H1 (cell line): ENCODE measurements around the gene RASEF. TPM values are rescaled to one million over a fixed set of nuclear protein-coding genes. Genes with fewer than 3 reads are reported as not detected.

Experiments
- CTCF ChIA-PET: fragments of 300-600 bp; sonication (Branson Sonifier 250); formaldehyde crosslinking; loops from one replicate; lab custom pipeline; 2021; ENCODE audit not compliant: partially characterized antibody; lab: Charles Lee
- POLR2A ChIA-PET: fragments of 300-600 bp; sonication (Branson Sonifier 250); formaldehyde crosslinking; loops from one replicate; lab custom pipeline; 2021; ENCODE audit warnings: inconsistent platforms; ENCODE audit not compliant: partially characterized antibody; lab: Charles Lee
- DNase-seq, 2 experiments: peaks; one replicate each; pipeline versions ENCODE4 v3.0.0 to v3.0.0-alpha.2; 2010 to 2022; ENCODE audit warnings: low spot score in 2 of 2, low read depth in 1 of 2, mixed read lengths in 1 of 2
- FAIRE-seq: peaks from 2 replicates; lab custom pipeline; 2011; peaks lifted over from hg19 to GRCh38; lab: Jason Lieb, UNC
- H2AFZ ChIP-seq: 2 replicates; pipeline ENCODE4 v1.8.1; 2012; ENCODE audit warnings: low read length, inconsistent platforms
- H2AK5ac ChIP-seq: 2 replicates; pipeline ENCODE4 v1.6.1; 2013; ENCODE audit warnings: low read depth, low read length
- H2BK120ac ChIP-seq: replicated peaks from 2 replicates; pipeline ENCODE3; 2013; ENCODE audit warnings: low read depth, low read length, inconsistent platforms
- H2BK12ac ChIP-seq: 2 replicates; pipeline ENCODE4 v1.6.1; 2013; ENCODE audit warnings: low read depth, low read length
- H2BK15ac ChIP-seq: 2 replicates; pipeline ENCODE4 v1.6.1; 2013; ENCODE audit warnings: low read length
- H2BK20ac ChIP-seq: 2 replicates; pipeline ENCODE4 v1.6.1; 2013; ENCODE audit warnings: low read length
- H2BK5ac ChIP-seq: 2 replicates; pipeline ENCODE4 v1.6.1; 2013; ENCODE audit warnings: low read depth, low read length
- H3K14ac ChIP-seq: 2 replicates; pipeline ENCODE4 v1.6.1; 2013; ENCODE audit warnings: inconsistent platforms; ENCODE audit not compliant: insufficient read length
- H3K18ac ChIP-seq: 2 replicates; pipeline ENCODE4 v1.6.1; 2013; ENCODE audit warnings: low read length; ENCODE audit errors: extremely low read depth
- H3K23ac ChIP-seq: 2 replicates; pipeline ENCODE4 v1.6.1; 2013; ENCODE audit warnings: inconsistent platforms; ENCODE audit not compliant: insufficient read length
- H3K23me2 ChIP-seq: 2 replicates; pipeline ENCODE4 v1.6.1; 2013; ENCODE audit warnings: low read depth, low read length
- H3K27ac ChIP-seq: 2 replicates; pipeline ENCODE4 v1.6.1; 2011; ENCODE audit warnings: low read depth, low read length, inconsistent platforms
- H3K27me3 ChIP-seq, 4 experiments: replicated peaks in 1 of 4; 1 replicate in 1 of 4; 2 replicates in 3 of 4; pipeline versions ENCODE4 v1.6.1 to v1.8.1; 2011 to 2013; ENCODE audit warnings: low read length in 3 of 4, mild to moderate bottlenecking in 3 of 4, inconsistent platforms in 2 of 4, mixed read lengths in 2 of 4, moderate library complexity in 1 of 4; ENCODE audit not compliant: control insufficient read depth in 3 of 4, insufficient read depth in 3 of 4; ENCODE audit errors: extremely low read depth in 1 of 4
- H3K36me3 ChIP-seq, 4 experiments: 2 replicates each; pipeline versions ENCODE4 v1.6.1 to v1.8.1; 2011 to 2013; ENCODE audit warnings: mild to moderate bottlenecking in 4 of 4, low read length in 3 of 4, moderate library complexity in 2 of 4, control low read depth in 1 of 4, inconsistent platforms in 1 of 4; ENCODE audit not compliant: insufficient read depth in 4 of 4, control insufficient read depth in 2 of 4
- H3K4ac ChIP-seq: replicated peaks from 2 replicates; pipeline ENCODE3; 2013; ENCODE audit warnings: low read length, low read depth, mixed read lengths, inconsistent platforms; ENCODE audit not compliant: insufficient read length
- H3K4me1 ChIP-seq, 4 experiments: replicated peaks in 1 of 4; 1 replicate in 1 of 4; 2 replicates in 3 of 4; pipeline versions ENCODE4 v1.6.1 to v1.8.1; 2011 to 2013; ENCODE audit warnings: low read length in 3 of 4, inconsistent platforms in 2 of 4, mixed read lengths in 1 of 4; ENCODE audit not compliant: insufficient read depth in 4 of 4, control insufficient read depth in 3 of 4
- H3K4me2 ChIP-seq, 2 experiments: 2 replicates each; pipeline versions ENCODE4 v1.6.1 to v1.8.1; 2011 to 2013; ENCODE audit warnings: low read depth in 2 of 2, low read length in 2 of 2, control low read depth in 1 of 2, inconsistent platforms in 1 of 2, mild to moderate bottlenecking in 1 of 2; ENCODE audit not compliant: insufficient read depth in 1 of 2
- H3K4me3 ChIP-seq, 4 experiments: fragments of 200-600, 300-600 bp in 1 of 4; sonication (generic), shearing (Covaris generic), sonication (Bioruptor Twin) in 1 of 4; 2 replicates each; pipeline versions ENCODE4 v1.5.1 to v1.8.1; 2011 to 2016; ENCODE audit warnings: low read length in 4 of 4, low read depth in 3 of 4, control low read depth in 2 of 4, inconsistent platforms in 2 of 4, mild to moderate bottlenecking in 2 of 4, mixed read lengths in 1 of 4, moderate library complexity in 1 of 4; ENCODE audit not compliant: insufficient read depth in 2 of 4; ENCODE audit errors: extremely low read depth in 1 of 4
- H3K56ac ChIP-seq: replicated peaks from 2 replicates; pipeline ENCODE3; 2013; ENCODE audit warnings: low read depth, mild to moderate bottlenecking, mixed read lengths, low read length, inconsistent platforms; ENCODE audit not compliant: insufficient read length
- H3K79me1 ChIP-seq: 2 replicates; pipeline ENCODE4 v1.6.1; 2013; ENCODE audit warnings: low read depth, low read length, control low read depth
- H3K79me2 ChIP-seq, 2 experiments: 2 replicates each; pipeline versions ENCODE4 v1.6.1 to v1.8.1; 2012 to 2013; ENCODE audit warnings: low read length in 2 of 2, mild to moderate bottlenecking in 2 of 2, inconsistent platforms in 1 of 2; ENCODE audit not compliant: insufficient read depth in 2 of 2, control insufficient read depth in 1 of 2
- H3K9ac ChIP-seq, 4 experiments: replicated peaks in 1 of 4; 1 replicate in 1 of 4; 2 replicates in 3 of 4; pipeline versions ENCODE4 v1.6.1 to v1.8.1; 2011 to 2013; ENCODE audit warnings: low read depth in 3 of 4, low read length in 3 of 4, control low read depth in 2 of 4, mild to moderate bottlenecking in 2 of 4, moderate library complexity in 2 of 4, inconsistent platforms in 1 of 4; ENCODE audit errors: extremely low read depth in 1 of 4
- H3K9me3 ChIP-seq, 2 experiments: 2 replicates each; pipeline versions ENCODE4 v1.6.1 to v1.8.1; 2012 to 2013; ENCODE audit warnings: mild to moderate bottlenecking in 2 of 2, moderate library complexity in 2 of 2, control low read depth in 1 of 2, inconsistent platforms in 1 of 2, low read depth in 1 of 2, low read length in 1 of 2, mixed read lengths in 1 of 2; ENCODE audit not compliant: insufficient read depth in 2 of 2
- H4K20me1 ChIP-seq, 2 experiments: replicated peaks in 1 of 2; 2 replicates each; pipeline versions ENCODE3 to v1.8.1; 2011 to 2013; ENCODE audit warnings: inconsistent platforms in 2 of 2, low read length in 2 of 2, mild to moderate bottlenecking in 1 of 2; ENCODE audit not compliant: insufficient read depth in 2 of 2, control insufficient read depth in 1 of 2
- H4K5ac ChIP-seq: 2 replicates; pipeline ENCODE4 v1.6.1; 2013; ENCODE audit warnings: low read length, low read depth, mixed read lengths, inconsistent platforms; ENCODE audit not compliant: insufficient read length
- H4K8ac ChIP-seq: 2 replicates; pipeline ENCODE4 v1.8.0; 2013; ENCODE audit warnings: mild to moderate bottlenecking, moderate library complexity, low read length, inconsistent platforms; ENCODE audit not compliant: insufficient read depth; ENCODE audit errors: extremely low read depth
- H4K91ac ChIP-seq: replicated peaks from 2 replicates; pipeline ENCODE3; 2013; ENCODE audit warnings: low read length, mixed read lengths, inconsistent platforms; ENCODE audit not compliant: insufficient read length
- CTBP2 ChIP-seq: IDR thresholded peaks from 2 replicates; pipeline ENCODE4 v1.7.0; 2011; ENCODE audit warnings: borderline replicate concordance, mild to moderate bottlenecking, moderate library complexity, mixed read lengths, low read length; ENCODE audit not compliant: insufficient read depth, insufficient read length
- NANOG ChIP-seq: IDR thresholded peaks from 2 replicates; pipeline ENCODE4 v1.6.1; 2011; ENCODE audit warnings: low read length, low read depth, mild to moderate bottlenecking, inconsistent platforms; ENCODE audit not compliant: insufficient read depth, poor library complexity, severe bottlenecking
- POLR2A ChIP-seq, 2 experiments: IDR thresholded peaks; 1 replicate in 1 of 2; 2 replicates in 1 of 2; pipeline ENCODE4 v1.6.1; 2011; ENCODE audit warnings: low read depth in 2 of 2, low read length in 2 of 2, mild to moderate bottlenecking in 2 of 2; ENCODE audit errors: control extremely low read depth in 1 of 2
- SIN3A ChIP-seq, 2 experiments: IDR thresholded peaks in 1 of 2; conservative IDR thresholded peaks in 1 of 2; 2 replicates each; pipeline ENCODE4 v1.6.1; 2011 to 2012; ENCODE audit warnings: low read length in 2 of 2, improper control_type of control experiment in 1 of 2, low read depth in 1 of 2, mild to moderate bottlenecking in 1 of 2
- SP4 ChIP-seq: IDR thresholded peaks from 2 replicates; pipeline ENCODE4 v1.6.1; 2012; ENCODE audit warnings: low read length, inconsistent platforms
- WGBS, 2 experiments: shearing (Covaris generic) in 1 of 2; methylation state at CpG; one replicate each; pipeline versions ENCODE4 v1.1.6 to v1.1.7; 2013 to 2015; ENCODE audit warnings: low lambda C conversion rate in 2 of 2, mixed read lengths in 2 of 2, inconsistent platforms in 1 of 2, low coverage in 1 of 2, missing lambda C conversion rate in 1 of 2; ENCODE audit not compliant: insufficient replicate concordance in 2 of 2, insufficient coverage in 1 of 2, insufficient read length in 1 of 2; ENCODE audit errors: extremely low coverage in 1 of 2, missing lambda C conversion rate in 1 of 2; 5-methylcytosine and 5-hydroxymethylcytosine counted together
- polyA plus RNA-seq, 7 experiments: library from polyadenylated mRNA; depleted of rRNA in 3 of 7; stranded (reverse) in 5 of 7; unstranded in 2 of 7; fragments of >200 nt in 5 of 7; fragments of 200-250 nt in 2 of 7; gene quantifications; 1 replicate in 5 of 7; 2 replicates in 1 of 7; 4 replicates in 1 of 7; pipeline versions ENCODE4 v1.2.1 to v1.2.3, GENCODE V29; 2011 to 2013; ENCODE audit warnings: missing spikeins in 2 of 7, mixed read lengths in 2 of 7
- total RNA-seq: library from RNA; stranded (reverse); fragmentation: NEBNext Ultra II Directional; extraction: Animal tissue kit (Norgen Biotek cat#: 25700); gene quantifications from 2 replicates; pipeline ENCODE4 v1.2.1, GENCODE V29; 2021

The RASEF gene
- total and polyA plus RNA-seq, 2 of the 8 experiments (the other 6 are each of a cell fraction or from before 2014, with no cell fraction given): 1.1 to 4.6 TPM

DNA sequence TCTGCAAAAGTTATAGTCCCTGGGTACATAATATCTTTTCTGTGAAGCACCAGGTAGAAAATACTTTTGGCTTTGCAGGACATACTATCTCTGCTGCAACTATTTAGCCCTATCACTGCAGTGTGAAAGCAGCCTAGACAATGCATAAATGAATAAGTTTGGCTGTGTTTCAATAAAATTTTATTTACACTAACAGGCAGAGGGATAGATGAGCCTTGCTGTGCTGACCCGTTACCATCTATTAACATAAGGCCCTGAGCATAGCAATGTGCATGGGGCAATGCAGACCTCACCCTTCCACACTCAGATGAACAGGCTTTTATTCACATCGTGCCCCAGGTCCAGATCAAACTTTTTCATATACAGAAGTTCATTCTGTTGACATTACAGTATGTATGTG is 27.8 kb downstream of the RASEF start:
- FAIRE-seq: no peak
- CTCF ChIA-PET: no interaction called here

More for the DNA sequence above, 27.8 kb downstream of the RASEF start:
- no peak overlapping the region for H2BK15ac ChIP-seq
- H3K4me1 ChIP-seq: no peaks in the 10 kb centered on the region; a peak in 1 of 7 replicates
- TF ChIP-seq SP4 (no peak), CTBP2 (no peak), POLR2A (IDR thresholded peaks at IDR 0.05; ENCODE audit: control extremely low read depth in 1 of 2, low read depth in 2 of 2, low read length in 2 of 2) (no peak), NANOG (no peak), SIN3A (conservative IDR thresholded peaks at IDR 0.05 in 1 of 2, IDR thresholded peaks at IDR 0.05 in 1 of 2; ENCODE audit: low read depth in 1 of 2, low read length in 2 of 2) (no peak)
- no peak overlapping the region for H2BK12ac ChIP-seq
- no peak overlapping the region for H3K14ac ChIP-seq
- no peak overlapping the region for H3K9ac ChIP-seq
- no peak overlapping the region for H2AFZ ChIP-seq
- no peak overlapping the region for H3K4ac ChIP-seq
- peaks cover 0 to 6% of the 10 kb centered on the region in 2 experiments; a peak in 1 of 4 replicates for H3K9me3 ChIP-seq
- no peak overlapping the region for H3K4me2 ChIP-seq
- H3K23ac ChIP-seq: no peak overlapping the region
- no peak overlapping the region for H4K8ac ChIP-seq
- no peak overlapping the region for H3K4me3 ChIP-seq
- DNase-seq: no peak
- H2BK20ac ChIP-seq: no peak overlapping the region
- no peak overlapping the region for H2BK120ac ChIP-seq
- no peak overlapping the region for H2AK5ac ChIP-seq
- H3K56ac ChIP-seq: no peak overlapping the region
- no peaks in the 10 kb centered on the region for H3K36me3 ChIP-seq
- no peak overlapping the region for H2BK5ac ChIP-seq
- no peak overlapping the region for H4K5ac ChIP-seq
- H3K79me2 ChIP-seq: no peaks in the 10 kb centered on the region
- POLR2A ChIA-PET: no interaction called here
- H4K91ac ChIP-seq: no peak overlapping the region
- no peak overlapping the region for H3K27ac ChIP-seq
- H3K27me3 ChIP-seq: no peaks in the 10 kb centered on the region
- no peak overlapping the region for H3K18ac ChIP-seq
- WGBS, 2 experiments: 96% methylated on average over 2 of the region's 2 CpGs; no CpG with 5 or more reads in 1 of the 2 experiments
- H4K20me1 ChIP-seq: no peaks in the 10 kb centered on the region
- H3K79me1 ChIP-seq: no peaks in the 10 kb centered on the region
- H3K23me2 ChIP-seq: no peaks in the 10 kb centered on the region
